PC-9 (cell line): Measurements from ENCODE around the gene POLR1G. TPM values are rescaled to one million over a fixed set of nuclear protein-coding genes. Genes with fewer than 3 reads are reported as not detected.
A peak's percentile ranks its signal among the peaks of the same experiment; 100 is the strongest.
"Not testable (repeated sequence)": the region's sequence is repeated elsewhere in the genome, so short reads cannot be mapped to it uniquely, and the experiment has no call there.

Experiments
- BruUV-seq: library from RNA; stranded (reverse); fragments of 400-500 nt; replicated peaks from 2 replicates; lab custom pipeline; 2021; lab: Mats Ljungman, UMichigan
- CTCF ChIA-PET: fragments of 300-600 bp; sonication (Branson Sonifier 250); formaldehyde crosslinking; loops from one replicate; lab custom pipeline; 2022; ENCODE audit warnings: antibody characterized with exemption; lab: Charles Lee
- POLR2A ChIA-PET: fragments of 300-600 bp; sonication (Branson Sonifier 250); formaldehyde crosslinking; loops from one replicate; lab custom pipeline; 2022; ENCODE audit warnings: antibody characterized with exemption; ENCODE audit not compliant: unreplicated experiment; lab: Charles Lee
- DNase-seq, 2 experiments: peaks; one replicate each; pipeline versions ENCODE4 v3.0.0 to v3.0.0-alpha.2; 2015 to 2022; ENCODE audit warnings: mixed read lengths in 1 of 2
- H2AFZ ChIP-seq: fragments of 200-600 bp; sonication (generic); 2 replicates; pipeline ENCODE4 v1.8.1; 2017; ENCODE audit warnings: antibody characterized with exemption
- H3F3A ChIP-seq: fragments of 200-600 bp; sonication (generic); 2 replicates; pipeline ENCODE4 v1.8.1; 2017; ENCODE audit warnings: antibody characterized with exemption, mild to moderate bottlenecking, low read depth; ENCODE audit not compliant: insufficient read depth
- H3K27ac ChIP-seq: fragments of 200-600 bp; sonication (generic); 2 replicates; pipeline ENCODE4 v1.6.1; 2016; ENCODE audit warnings: mixed run types
- H3K27me3 ChIP-seq: fragments of 200-600 bp; sonication (generic); 2 replicates; pipeline ENCODE4 v1.6.1; 2016; ENCODE audit warnings: low read depth, mixed run types; ENCODE audit not compliant: insufficient read depth
- H3K36me3 ChIP-seq: fragments of 200-600 bp; sonication (generic); 2 replicates; pipeline ENCODE4 v1.6.1; 2016; ENCODE audit warnings: low read depth, mixed run types
- H3K4me1 ChIP-seq: fragments of 200-600 bp; sonication (generic); replicated peaks from 2 replicates; pipeline ENCODE4 v1.6.1; 2016; ENCODE audit warnings: mixed run types; ENCODE audit not compliant: insufficient read depth
- H3K4me2 ChIP-seq: fragments of 200-600 bp; sonication (generic); 2 replicates; pipeline ENCODE4 v1.6.1; 2017; ENCODE audit warnings: mixed run types
- H3K4me3 ChIP-seq: fragments of 200-600 bp; sonication (generic); 2 replicates; pipeline ENCODE4 v1.6.1; 2016; ENCODE audit warnings: mixed run types
- H3K79me2 ChIP-seq: fragments of 200-600 bp; sonication (generic); 2 replicates; pipeline ENCODE4 v1.6.1; 2017; ENCODE audit warnings: low read depth, mixed run types
- H3K9me2 ChIP-seq: fragments of 200-600 bp; sonication (generic); 2 replicates; pipeline ENCODE4 v1.8.1; 2017; ENCODE audit warnings: mild to moderate bottlenecking; ENCODE audit not compliant: insufficient read depth
- H3K9me3 ChIP-seq: fragments of 200-600 bp; sonication (generic); 2 replicates; pipeline ENCODE4 v1.8.1; 2016; ENCODE audit warnings: low read depth; ENCODE audit not compliant: insufficient read depth
- H4K20me1 ChIP-seq: fragments of 200-600 bp; sonication (generic); 2 replicates; pipeline ENCODE4 v1.8.1; 2017; ENCODE audit not compliant: insufficient read depth
- CTCF ChIP-seq: fragments of 200-600 bp; sonication (generic); conservative IDR thresholded peaks from 2 replicates; pipeline ENCODE4 v1.6.1; 2017; ENCODE audit warnings: mixed run types, antibody characterized with exemption, mild to moderate bottlenecking, moderate library complexity
- EZH2 ChIP-seq: fragments of 200-600 bp; sonication (generic); IDR thresholded peaks from 2 replicates; pipeline ENCODE4 v1.8.0; 2017; ENCODE audit warnings: antibody characterized with exemption, low read depth
- intact Hi-C: fragments of 100-400 bp; cut with micrococcal nuclease; formaldehyde crosslinking; loops from one replicate; pipeline ENCODE4 v1.10.0; 2022; ENCODE audit not compliant: unreplicated experiment
- total RNA-seq: library from RNA; stranded (reverse); gene quantifications from 2 replicates; pipeline ENCODE4 v1.2.3, GENCODE V29; 2021

Gene POLR1G
- total RNA-seq, 1 experiment from 2014 or later, result 11.5 TPM

- POLR2A ChIA-PET, result interaction anchor here (0.7 kb wide), 1 partner anchor 250 kb away, joined by 3 read pairs; no protein-coding TSS in a partner anchor
- Histone ChIP-seq H3F3A (peaks cover 64% of the 10 kb centered on the region), H3K27me3 (no peaks in the 10 kb centered on the region), H3K36me3 (no peaks in the 10 kb centered on the region), H3K9me2 (no peaks in the 10 kb centered on the region), H3K4me2 (peak overlapping the region; percentile 93), H4K20me1 (no peaks in the 10 kb centered on the region), H3K9me3 (no peaks in the 10 kb centered on the region), H3K27ac (no peak overlapping the region), H3K4me1 (peaks cover 31% of the 10 kb centered on the region), H3K79me2 (no peaks in the 10 kb centered on the region), H3K4me3 (peak overlapping the region; percentile 84), H2AFZ (peak overlapping the region; percentile 93)
- no peak; the same call in 1 of the 2 replicates for TF ChIP-seq CTCF
- TF ChIP-seq EZH2, result no peak
- DNase-seq, result no peak
- no TSS peak for BruUV-seq
- CTCF ChIA-PET, result interaction anchor here (0.5 to 1.1 kb wide), 5 partner anchors 11 to 279 kb away, joined by 4 to 11 read pairs (median 6); no protein-coding TSS in a partner anchor
- intact Hi-C loops, result no loop called here
Measured at GRCh38 chr19:45428384-45429231, 22.2 kb downstream of the POLR1G start.

DNA sequence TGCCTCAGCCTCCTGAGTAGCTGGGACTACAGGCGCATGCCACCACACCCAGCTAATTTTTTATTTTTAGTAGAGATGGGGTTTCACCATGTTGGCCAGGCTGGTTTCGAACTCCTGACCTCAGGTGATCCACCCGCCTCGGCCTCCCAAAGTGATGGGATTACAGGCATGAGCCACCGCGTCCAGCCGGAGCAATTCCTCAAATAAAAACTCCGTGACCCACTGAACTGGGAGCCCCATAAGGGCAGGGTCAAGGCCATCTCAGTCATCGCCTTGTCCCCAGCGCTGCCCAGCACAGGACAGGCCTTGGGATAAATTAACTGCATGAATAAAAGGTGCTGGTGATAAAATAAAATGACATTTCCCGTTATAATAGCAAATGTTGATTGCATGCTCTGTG, 23.5 kb downstream of the POLR1G start:
- H3K79me2 ChIP-seq, intact Hi-C loops, H3K4me2 ChIP-seq, H3K4me3 ChIP-seq, CTCF ChIA-PET, H3K9me2 ChIP-seq, H3K9me3 ChIP-seq, DNase-seq, BruUV-seq, H3K27ac ChIP-seq, H3K27me3 ChIP-seq, H4K20me1 ChIP-seq, H2AFZ ChIP-seq, H3K36me3 ChIP-seq: not testable (repeated sequence)
- Histone ChIP-seq H3F3A (peaks cover 53% of the 10 kb centered on the region), H3K4me1 (peaks cover 22% of the 10 kb centered on the region)
- POLR2A ChIA-PET, result interaction anchor here (0.7 kb wide), 1 partner anchor 25 kb away, joined by 6 read pairs; the partner anchor contains the start of gene PPP1R13L

GRCh38 chr19:45431008-45431407, 24.6 kb downstream of the POLR1G start:
- H3K9me2 ChIP-seq, H3K4me3 ChIP-seq, H2AFZ ChIP-seq, DNase-seq, H3K27me3 ChIP-seq, intact Hi-C loops, H4K20me1 ChIP-seq, H3K79me2 ChIP-seq, H3K4me2 ChIP-seq, H3K9me3 ChIP-seq, BruUV-seq, H3K36me3 ChIP-seq, H3K27ac ChIP-seq: not testable (repeated sequence)
- Histone ChIP-seq H3K4me1 (peaks cover 11% of the 10 kb centered on the region), H3F3A (peaks cover 53% of the 10 kb centered on the region)
- POLR2A ChIA-PET, result interaction anchor here (0.7 kb wide), 1 partner anchor 39 kb away, joined by 3 read pairs; no protein-coding TSS in a partner anchor
- CTCF ChIA-PET, result interaction anchor here (0.5 to 0.7 kb wide), 2 partner anchors 46 to 261 kb away, joined by 4 to 6 read pairs; partner anchors contain the start of gene SNRPD2

GRCh38 chr19:45432543-45432942, 26.1 kb downstream of the POLR1G start:
- H3K9me2 ChIP-seq, H3K27ac ChIP-seq, H4K20me1 ChIP-seq, intact Hi-C loops, H3K27me3 ChIP-seq, H3K36me3 ChIP-seq, H3K4me3 ChIP-seq, BruUV-seq, H3K4me1 ChIP-seq, H2AFZ ChIP-seq, H3K4me2 ChIP-seq, DNase-seq, H3K9me3 ChIP-seq, H3K79me2 ChIP-seq, CTCF ChIA-PET: not testable (repeated sequence)
- peaks cover 40% of the 10 kb centered on the region for H3F3A ChIP-seq
- POLR2A ChIA-PET, result interaction anchor here (0.7 kb wide), 1 partner anchor 209 kb away, joined by 5 read pairs; no protein-coding TSS in a partner anchor
